HG02885 (cell line): ENCODE results near the gene TIAM2.
A peak's percentile ranks its signal among the peaks of the same experiment; 100 is the strongest.
"Not testable (repeated sequence)": the region's sequence is repeated elsewhere in the genome, so short reads cannot be mapped to it uniquely, and the experiment has no call there.

Source experiments
- ATAC-seq: cut with Tn5 transposase; IDR thresholded peaks from one replicate; pipeline ENCODE4 v1.9.1; 2021; ENCODE audit warnings: mild to moderate bottlenecking; ENCODE audit not compliant: unreplicated experiment, poor library complexity

The TIAM2 gene

DNA sequence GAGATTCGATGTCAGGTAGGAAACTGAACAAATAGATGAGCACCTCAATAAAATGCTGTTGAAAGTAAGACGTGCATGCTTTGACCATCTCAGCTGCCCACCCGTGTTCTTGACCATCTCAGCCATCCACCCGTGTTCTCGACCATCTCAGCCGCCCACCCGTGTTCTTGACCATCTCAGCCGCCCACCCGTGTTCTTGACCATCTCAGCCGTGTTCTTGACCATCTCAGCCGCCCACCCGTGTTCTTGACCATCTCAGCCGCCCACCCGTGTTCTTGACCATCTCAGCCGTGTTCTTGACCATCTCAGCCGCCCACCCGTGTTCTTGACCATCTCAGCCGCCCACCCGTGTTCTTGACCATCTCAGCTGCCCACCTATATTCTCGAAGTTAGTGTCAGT lies 223.6 kb downstream of the TIAM2 start:
- not testable (repeated sequence) for ATAC-seq

DNA sequence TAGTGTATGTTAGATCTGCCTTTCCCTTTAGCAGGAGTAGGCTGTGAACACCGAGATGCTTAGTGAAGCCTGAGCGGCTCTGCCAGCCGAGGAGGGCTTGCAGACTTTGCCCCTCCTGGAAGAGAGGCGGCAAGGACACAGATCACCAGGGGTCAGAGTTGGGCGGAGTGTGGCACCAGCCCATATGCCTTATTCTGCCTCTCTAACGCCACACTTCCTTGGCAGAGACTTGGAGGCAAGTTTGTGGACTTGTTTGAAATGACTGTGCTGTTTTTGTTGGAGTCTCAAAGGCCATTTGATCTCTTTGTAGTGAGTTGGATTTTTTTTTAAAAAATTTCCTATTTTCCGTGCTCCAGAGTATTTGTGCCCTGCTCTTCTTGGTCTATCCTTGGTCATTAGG lies 224.2 kb downstream of the TIAM2 start:
- ATAC-seq: no peak

GRCh38 chr6:155219858-155220301 lies 224.8 kb downstream of the TIAM2 start:
- no peak for ATAC-seq

DNA sequence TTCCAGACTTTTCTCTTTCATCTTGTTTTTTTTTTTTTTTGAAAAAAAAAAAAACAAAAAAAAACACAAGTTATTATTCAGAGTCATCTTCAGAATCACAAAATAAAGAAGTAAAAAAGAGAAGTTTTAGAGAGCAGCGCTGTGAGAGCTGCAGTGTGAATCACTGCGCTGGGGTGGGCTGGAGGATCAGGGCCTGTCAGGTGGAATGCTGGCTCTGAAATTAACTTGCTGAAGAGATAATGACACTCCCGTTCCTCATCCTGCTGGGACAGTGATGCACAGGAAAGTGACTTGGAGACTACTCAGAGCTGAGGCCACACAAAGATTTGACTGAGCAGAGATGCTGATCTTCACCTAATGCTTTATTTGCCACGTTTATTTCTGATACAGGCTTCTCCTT lies 226.0 kb downstream of the TIAM2 start:
- ATAC-seq: no peak

DNA sequence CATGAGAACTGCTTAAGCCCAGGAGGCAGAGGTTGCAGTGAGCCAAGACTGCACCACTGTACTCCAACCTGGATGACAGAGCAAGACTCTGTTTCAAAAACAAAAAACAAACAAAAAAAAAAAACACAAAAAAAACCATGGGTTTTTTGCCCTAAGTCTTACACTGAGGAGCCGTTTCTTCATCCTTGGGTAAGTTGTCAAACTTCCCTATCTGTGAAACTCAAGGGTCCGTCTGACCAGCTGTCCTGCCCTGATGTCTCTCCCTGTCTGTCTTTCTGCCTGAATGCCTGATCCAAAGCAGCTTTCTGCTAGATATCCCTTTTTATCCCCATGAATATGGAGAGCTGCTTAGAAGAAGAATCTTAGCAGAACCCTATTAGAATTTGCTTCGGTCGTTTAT lies 227.4 kb downstream of the TIAM2 start:
- ATAC-seq: no peak

- ATAC-seq: peak; percentile 97
Measured at GRCh38 chr6:155223646-155224451, 228.7 kb downstream of the TIAM2 start.

GRCh38 chr6:155224618-155225017 lies 229.5 kb downstream of the TIAM2 start:
- ATAC-seq: no peak

DNA sequence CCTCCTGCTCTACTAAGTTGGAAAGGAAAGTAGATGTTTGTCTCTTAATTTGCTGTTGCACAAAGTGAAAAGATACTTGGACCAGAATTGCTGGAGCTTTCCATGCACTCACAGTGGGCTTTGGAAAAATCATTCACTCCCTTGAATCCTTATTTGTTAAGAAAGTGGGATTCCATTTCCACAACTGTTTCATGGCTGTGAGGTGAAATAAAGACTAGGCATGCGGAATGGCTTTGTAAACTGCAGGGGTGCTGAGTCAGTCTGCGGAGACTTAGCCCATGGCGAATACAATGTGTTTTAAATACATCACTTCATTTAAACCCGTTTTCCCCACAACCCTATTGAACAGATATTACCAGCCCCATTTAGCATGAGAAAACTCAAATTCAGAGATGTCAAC lies 231.9 kb downstream of the TIAM2 start:
- ATAC-seq: no peak

- ATAC-seq: no peak
Measured at GRCh38 chr6:155228546-155229166, 233.5 kb downstream of the TIAM2 start.

- not testable (repeated sequence) for ATAC-seq
Measured at GRCh38 chr6:155230975-155231374, 235.9 kb downstream of the TIAM2 start.

DNA sequence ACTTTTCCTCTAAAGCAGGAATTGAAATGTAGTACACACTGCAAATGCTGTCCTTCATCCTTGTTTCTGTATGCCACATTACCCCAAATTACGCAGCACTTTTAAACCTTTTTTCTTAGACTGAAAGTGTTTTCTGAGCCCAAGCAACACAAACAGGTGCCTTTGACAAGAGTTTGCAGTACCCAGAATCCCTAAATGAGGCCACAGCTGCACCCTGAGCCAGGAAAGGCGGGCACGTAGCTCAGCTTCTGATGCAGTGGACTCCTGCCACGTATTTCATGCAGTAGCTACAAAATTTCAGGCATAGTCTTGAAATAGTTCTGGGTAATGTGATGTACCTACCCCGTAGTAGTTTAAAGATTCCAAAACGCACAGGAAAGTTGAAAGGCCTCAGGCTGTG lies 237.7 kb downstream of the TIAM2 start:
- no peak for ATAC-seq

DNA sequence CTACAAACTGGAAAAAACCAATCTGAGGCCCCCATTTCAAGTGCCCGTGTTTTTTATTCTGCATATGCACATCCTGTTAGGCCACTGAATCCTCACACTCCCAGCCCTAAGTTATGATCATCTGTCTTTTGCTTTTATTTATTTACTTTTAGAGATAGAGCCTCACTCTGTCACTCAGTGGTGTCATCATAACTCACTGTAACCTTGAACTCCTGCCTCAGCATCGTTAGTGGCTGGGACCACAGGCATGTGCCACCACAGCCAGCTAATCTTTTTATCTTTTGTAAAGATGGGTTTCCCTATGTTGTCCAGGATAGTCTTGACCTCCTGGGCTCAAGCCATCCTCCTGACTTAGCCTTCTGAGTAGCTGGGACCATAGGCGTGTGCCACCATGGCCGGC lies 239.1 kb downstream of the TIAM2 start:
- ATAC-seq: no peak

DNA sequence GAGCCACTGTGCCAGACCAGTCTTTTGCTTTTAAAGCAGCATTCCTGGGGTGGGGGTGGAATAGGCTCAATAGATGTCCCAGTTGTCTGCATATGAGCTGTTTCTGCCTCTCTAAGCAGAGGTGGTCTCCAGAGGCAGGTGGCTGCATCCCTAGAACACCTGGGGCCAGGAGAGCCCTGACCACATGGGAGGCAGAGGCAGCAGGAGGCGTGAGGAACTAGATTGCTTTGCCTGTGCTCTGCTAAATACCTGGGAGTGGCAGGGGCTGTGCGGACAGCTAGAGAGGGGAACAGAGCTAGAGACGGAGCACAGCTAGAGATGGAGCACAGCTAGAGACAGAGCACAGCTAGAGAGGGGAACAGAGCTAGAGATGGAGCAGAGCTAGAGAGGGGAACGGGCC lies 239.6 kb downstream of the TIAM2 start:
- ATAC-seq: no peak

- no peak for ATAC-seq
Measured at GRCh38 chr6:155235087-155235486, 240.0 kb downstream of the TIAM2 start.

- no peak for ATAC-seq
Measured at GRCh38 chr6:155237613-155238012, 242.5 kb downstream of the TIAM2 start.

DNA sequence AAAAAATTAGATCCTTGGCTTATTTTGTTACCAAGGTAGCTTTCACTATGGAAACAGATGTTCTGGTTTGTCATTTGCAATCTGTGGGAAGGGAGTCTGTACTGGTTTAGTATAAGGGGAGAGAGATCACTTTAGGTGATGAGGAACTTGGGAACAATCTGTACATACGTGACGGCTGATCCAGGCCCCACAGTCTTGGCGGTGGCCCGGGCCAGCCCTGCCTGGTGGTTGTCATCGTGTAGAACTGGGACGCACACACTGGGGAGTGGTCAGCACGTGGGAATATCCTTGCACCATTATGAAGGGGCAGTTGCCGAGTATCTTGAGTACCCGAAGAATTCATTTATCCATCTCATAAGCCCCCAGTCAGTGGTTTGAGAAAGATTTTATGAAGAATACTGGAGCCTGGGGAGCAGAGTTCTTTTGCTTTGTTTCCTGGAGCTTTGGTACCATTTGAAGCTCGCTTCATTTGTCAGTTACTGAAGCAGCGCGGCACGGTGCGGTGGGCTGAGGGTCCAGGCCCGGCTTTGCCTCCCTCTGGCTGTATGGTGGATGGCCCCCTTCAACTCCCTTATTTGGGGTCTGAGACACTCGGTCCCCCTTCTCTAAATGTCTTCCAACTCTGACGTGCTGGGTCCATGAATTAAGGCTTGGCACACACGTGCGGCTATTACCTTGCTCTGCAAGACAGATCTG lies 245.9 kb downstream of the TIAM2 start:
- no peak for ATAC-seq

GRCh38 chr6:155241966-155242365 lies 246.9 kb downstream of the TIAM2 start:
- no peak for ATAC-seq

- no peak for ATAC-seq
Measured at GRCh38 chr6:155244434-155244833, 249.3 kb downstream of the TIAM2 start.

DNA sequence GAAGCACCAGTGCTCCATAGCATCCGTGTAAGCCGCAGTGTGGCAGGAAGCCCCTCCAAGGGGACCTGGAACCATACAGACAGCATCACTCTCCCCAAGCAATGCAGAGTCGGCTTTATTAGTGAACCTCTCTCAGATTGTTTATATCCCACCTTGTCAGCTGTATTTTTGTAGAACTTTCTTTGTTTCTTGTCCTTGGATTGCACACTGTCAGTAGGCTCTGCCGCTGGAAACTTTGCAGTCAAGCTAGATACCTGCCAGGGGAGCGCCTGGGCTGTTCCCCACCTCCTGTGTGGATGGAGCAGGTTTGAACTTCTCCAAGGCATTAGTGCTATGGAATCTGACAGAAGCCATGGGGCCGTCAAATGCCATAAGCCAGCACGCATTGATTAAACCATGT lies 250.1 kb downstream of the TIAM2 start:
- ATAC-seq: no peak

DNA sequence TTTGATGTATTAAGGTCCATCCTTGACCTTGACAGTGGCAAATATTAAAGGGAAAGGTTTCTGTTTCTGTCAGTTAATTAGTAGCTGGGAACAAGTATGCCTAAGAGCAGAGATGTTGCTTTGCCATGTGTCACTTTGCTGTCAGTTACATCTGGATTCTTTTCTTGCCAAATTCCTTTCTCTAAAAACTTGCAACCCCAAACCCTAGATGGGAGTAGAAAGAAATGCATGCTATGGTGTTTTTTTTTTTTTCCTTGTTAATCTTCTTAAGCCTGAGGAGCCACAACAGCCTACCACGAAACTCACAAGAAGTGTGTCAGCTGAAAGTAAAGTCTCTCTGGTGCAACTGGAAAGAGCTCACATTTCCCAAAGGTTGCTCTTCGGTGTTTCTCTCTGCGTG lies 250.7 kb downstream of the TIAM2 start:
- no peak for ATAC-seq

DNA sequence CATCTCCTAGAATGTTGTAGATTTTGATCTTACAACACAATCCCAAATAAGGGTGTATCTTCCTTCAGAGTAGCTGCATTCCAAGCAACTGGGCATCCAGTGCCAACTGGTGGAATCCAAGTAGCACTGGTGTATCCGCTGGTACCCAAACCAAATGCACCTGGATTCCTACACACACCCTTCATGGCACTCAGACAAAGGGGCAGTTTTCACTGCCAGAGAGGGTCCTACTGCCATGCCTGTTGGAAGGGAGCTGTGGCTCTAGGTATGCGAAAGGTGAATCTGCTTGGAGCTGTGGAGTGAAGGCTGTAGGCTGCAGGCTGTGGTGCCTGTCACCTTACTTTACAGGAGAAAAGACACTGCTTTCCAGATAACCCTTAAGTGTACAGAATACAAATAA lies 251.7 kb downstream of the TIAM2 start:
- ATAC-seq: no peak
